COLO668 (cell line): ENCODE measurements around the gene PPL.
A peak's percentile ranks its signal among the peaks of the same experiment; 100 is the strongest.
"Not testable (repeated sequence)": the region's sequence is repeated elsewhere in the genome, so short reads cannot be mapped to it uniquely, and the experiment has no call there.

Source experiments
- DNase-seq: peaks from one replicate; lab custom pipeline; 2025; ENCODE audit not compliant: unreplicated experiment; lab: John Stamatoyannopoulos, UW

The PPL gene

GRCh38 chr16:4935241-4935855 is 1.6 kb downstream of the PPL start:
- no peak for DNase-seq

- DNase-seq: no peak
These were observed 2.4 kb downstream of the PPL start for GRCh38 chr16:4934591-4934990.

- DNase-seq: peak; percentile 5
These were observed 3.0 kb downstream of the PPL start for GRCh38 chr16:4933871-4934395.

GRCh38 chr16:4933433-4933832 is 3.5 kb downstream of the PPL start:
- no peak for DNase-seq

DNA sequence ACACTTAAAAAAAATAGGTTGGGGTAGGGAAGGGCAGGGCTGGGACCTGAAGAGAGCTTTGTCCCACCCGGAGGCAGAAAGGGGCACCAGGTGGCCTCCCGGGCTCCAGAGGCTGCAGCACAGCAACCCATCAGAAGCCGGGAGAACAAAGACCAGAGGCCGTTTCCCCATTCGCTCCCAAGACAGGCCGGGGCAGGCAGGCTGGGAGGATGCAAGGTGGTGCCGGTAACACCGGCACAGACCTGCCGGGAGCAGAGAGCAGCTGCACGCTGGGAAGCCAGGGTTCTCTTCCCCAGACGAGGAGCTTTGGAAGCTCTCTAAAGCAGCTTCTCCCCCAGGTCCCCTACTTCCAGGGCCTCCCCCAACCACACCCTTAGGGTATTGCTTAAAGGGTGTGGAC is 5.6 kb downstream of the PPL start:
- DNase-seq: no peak

- not testable (repeated sequence) for DNase-seq
These were observed 7.3 kb downstream of the PPL start for GRCh38 chr16:4929619-4930018.

GRCh38 chr16:4928227-4928626 is 8.7 kb downstream of the PPL start:
- no peak for DNase-seq

- no peak for DNase-seq
These were observed 9.3 kb downstream of the PPL start for GRCh38 chr16:4927661-4928060.

DNA sequence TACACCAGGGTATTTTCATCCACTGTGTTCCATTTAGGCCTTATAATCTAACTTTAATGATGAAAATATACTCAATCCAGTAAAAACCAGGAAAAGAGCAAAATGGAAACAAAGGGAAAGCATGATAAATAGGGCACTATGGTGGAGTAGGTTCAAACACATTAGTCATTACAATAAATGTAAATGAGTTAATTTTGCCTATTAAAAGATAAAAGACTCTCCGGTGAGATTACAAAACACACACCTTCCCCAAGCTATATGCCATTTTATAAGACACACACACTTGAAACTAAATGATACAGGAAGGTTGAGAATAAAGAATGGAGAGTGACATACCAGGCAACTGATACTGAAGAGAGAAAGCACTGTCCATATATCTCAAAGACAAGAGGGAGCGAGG is 10.0 kb downstream of the PPL start:
- no peak for DNase-seq

DNA sequence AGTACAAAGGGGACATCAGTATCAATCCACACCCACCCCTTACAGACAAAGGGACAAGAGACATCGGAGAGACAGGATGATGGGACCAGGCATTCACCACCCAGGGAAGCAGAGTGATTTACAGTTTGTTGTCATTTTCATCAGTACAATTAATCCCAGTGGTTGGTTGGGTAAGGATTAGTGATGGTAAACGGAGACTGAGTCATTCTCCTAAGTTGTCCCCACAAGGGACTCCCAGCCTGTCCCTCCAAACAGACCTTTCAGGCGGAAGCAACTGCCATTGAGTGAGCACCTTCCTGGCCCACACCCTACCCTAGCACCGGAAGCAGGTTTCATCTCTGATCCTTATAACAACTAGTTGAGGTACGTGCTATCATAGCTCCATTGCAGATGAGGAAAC is 11.2 kb downstream of the PPL start:
- no peak for DNase-seq

DNA sequence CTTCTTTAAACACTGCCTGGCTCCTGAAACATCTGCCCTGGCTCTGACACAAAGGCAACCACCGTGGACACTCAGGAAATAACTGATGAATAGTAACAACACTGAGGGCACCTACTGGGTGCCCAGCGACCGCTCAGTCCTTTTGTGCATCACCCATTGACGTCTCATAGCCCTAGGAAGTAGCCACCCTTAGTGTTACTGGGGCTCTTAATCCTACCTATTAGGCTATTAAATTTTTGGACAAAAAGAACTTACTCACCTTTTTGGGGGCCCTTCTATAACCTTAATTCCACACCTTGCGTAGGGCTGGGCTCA is 11.7 kb downstream of the PPL start:
- DNase-seq: no peak

DNA sequence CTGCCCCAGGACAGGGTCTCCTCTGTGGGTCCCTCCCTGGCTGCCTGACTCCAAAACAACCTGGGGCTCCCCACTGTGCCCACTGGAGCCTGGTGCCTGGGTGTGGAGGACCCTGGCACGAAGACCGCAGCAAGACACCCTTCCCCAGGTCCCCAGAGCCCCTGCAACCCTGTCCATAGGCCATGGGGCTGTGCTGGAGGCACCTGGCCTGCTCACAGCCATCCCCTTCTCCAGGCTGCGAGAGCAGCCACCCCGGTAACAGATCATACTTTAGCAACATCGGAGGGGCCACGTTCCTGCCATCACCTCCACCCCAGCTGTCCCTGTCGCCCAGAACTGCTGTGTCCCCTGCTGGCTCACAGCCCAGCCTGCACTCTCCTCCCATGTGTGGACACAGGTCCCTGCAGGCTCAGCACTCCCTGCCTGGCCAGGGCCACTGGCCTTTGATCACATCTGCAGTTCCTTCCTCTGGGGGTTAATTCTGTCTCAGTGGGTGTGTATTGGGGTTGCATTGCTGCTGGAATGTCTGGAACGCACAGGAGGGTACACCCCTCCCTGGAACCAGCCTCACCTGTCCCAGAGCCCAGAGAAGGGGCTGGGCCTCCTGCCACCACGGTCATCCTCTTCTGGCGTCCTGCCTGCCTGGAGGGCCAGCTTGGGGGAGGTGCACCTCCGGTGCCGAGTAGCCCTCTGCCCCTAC is 12.2 kb downstream of the PPL start:
- DNase-seq: peak; percentile 4

DNA sequence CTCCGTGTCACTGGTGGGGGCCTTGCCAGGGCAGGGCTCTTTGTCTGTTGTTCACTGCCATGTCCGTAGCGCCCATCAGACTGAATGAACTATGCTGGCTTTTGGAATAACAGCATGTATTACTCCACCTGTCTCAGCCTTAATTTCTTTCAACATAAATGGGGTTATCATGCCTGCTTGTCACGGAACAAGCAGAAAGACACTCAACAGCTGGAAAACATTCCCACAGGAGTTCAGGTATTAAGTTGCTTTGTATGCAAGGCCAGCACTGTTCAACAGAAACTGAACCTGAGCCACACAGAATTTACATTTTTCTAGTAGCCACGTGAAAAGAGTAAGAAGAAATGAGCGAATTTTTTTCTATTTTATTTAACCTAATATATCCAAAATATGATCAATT is 13.1 kb downstream of the PPL start:
- no peak for DNase-seq

- no peak for DNase-seq
These were observed 14.1 kb downstream of the PPL start for GRCh38 chr16:4922721-4923342.

DNA sequence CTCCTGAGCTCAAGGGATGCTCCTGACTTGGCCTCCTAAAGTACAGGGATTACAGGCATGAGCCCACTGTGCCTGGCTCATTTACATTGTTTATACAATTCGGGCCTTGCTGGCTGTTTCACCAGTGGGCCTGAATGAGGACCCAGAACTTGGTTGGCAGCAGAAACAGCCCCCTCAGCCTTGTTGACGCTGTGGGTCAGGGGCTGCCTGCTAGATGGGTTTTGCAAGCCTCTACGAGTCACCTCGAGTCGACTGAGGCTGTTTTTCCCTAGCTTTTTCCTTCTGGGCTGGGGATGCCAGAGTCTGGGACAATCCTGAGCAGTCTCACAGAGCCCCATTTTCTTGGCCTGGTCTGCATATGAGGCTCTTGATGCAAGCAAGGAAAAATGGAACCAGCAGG is 16.1 kb downstream of the PPL start:
- DNase-seq: no peak

GRCh38 chr16:4918781-4919251 is 18.1 kb downstream of the PPL start:
- DNase-seq: no peak

DNA sequence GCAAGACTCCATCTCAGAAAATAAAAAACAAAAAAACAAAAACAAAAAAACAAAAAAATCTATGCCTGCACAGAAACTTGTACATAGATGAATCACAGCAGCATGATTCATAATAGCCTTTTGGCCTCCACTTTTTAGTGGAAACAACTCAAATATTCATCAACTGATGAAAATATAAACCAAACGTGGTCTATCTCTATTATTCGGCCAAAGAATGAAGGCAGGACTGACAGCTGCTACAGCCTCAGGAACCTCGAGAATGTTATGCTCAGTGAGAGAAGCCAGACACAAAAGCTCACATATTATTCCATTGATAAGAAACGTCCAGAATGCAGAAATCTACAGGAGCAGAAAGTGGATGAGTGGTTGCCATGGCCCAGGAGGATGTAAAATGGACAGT is 19.8 kb downstream of the PPL start:
- DNase-seq: no peak

DNA sequence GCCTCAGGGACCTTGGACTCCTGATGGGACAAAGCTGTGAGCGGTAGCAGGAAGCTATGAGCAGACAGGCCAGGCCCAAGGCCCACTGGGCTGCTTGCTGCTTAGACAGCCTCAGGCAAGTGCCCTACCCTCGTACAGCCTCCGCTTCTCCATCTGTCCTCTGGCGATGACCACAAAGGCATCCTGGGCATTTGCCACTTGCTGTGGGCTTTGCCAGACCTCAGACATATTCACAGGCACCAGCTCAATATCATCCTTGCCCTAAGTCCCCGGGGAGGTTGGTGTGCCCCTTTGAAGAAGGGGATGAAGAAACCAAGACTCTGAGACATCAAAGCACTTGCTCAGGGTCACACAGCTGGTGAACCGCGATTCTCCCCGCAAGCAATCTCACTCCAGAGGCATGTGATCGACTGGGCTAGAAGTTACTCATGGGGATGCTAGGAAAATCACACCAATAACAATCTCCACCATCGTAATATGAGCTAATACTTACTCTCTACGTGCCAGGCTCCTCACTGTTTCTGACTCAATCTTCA is 21.7 kb downstream of the PPL start:
- DNase-seq: no peak

GRCh38 chr16:4914528-4915225 is 22.3 kb downstream of the PPL start:
- no peak for DNase-seq

DNA sequence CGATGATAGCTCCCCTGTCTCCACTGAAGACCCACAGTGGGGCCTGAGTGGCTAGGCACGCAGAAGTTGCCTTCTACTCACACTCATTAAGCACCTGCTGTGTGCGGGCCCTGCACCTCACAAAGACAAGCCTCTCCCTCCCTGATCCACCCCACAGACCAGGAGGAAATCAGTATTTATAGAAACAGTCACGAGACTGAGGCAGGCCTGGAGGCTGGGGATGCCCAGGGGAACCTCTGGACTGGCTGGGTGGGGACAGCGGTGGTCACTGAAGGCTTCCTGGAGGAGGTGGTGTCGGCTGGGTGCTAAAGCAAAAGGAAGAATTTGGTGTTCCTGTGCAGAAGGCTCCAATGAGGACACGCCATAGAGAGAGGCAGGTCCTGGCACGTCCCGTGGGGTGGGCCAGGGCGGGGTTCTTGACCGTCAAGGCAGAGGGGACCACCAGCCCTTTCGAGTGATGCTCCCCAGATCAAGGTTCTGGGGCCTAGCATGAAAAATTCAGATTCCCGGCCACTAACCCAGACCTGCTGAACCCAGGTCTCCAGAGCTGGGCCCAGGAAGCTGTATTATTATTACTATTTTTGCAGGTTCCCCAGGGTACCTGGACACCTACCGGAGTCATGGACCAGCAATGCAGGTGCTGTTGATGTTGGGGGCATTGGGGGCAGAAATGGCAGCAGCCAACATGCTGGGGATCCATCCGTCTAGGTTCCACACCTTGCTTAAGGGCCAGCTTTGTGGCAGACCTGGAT is 23.0 kb downstream of the PPL start:
- DNase-seq: no peak
